Activated naive CD8-positive, alpha-beta T cell treated with anti-CD3 and anti-CD28 coated beads for 36 hours (primary cell): Measurements from ENCODE around the gene PPFIBP1. TPM values are rescaled to one million over a fixed set of nuclear protein-coding genes. Genes with fewer than 3 reads are reported as not detected.

ENCODE experiments used
- DNase-seq: peaks from one replicate; pipeline ENCODE4 v3.0.0; 2021
- H3K27ac Mint-ChIP-seq: one replicate; pipeline ENCODE4 v1.8.0; 2022; ENCODE audit warnings: mild to moderate bottlenecking, moderate library complexity, mixed read lengths
- H3K27me3 Mint-ChIP-seq: one replicate; pipeline ENCODE4 v1.8.0; 2022; ENCODE audit warnings: mild to moderate bottlenecking, mixed read lengths
- H3K36me3 Mint-ChIP-seq: one replicate; pipeline ENCODE4 v1.8.0; 2021; ENCODE audit warnings: mild to moderate bottlenecking, mixed read lengths
- H3K4me1 Mint-ChIP-seq: one replicate; pipeline ENCODE4 v1.8.0; 2021; ENCODE audit warnings: mixed read lengths
- H3K4me3 Mint-ChIP-seq: one replicate; pipeline ENCODE4 v1.8.0; 2022; ENCODE audit warnings: mild to moderate bottlenecking, moderate library complexity, mixed read lengths
- H3K9me3 Mint-ChIP-seq: one replicate; pipeline ENCODE4 v1.8.0; 2022; ENCODE audit warnings: mixed read lengths
- total RNA-seq, 2 experiments: library from RNA; stranded (reverse); gene quantifications; one replicate each; pipeline ENCODE4 v1.2.3, GENCODE V29; 2021

PPFIBP1 gene
- total RNA-seq, 2 experiments from 2014 or later = 22.2 to 22.5 TPM

DNA sequence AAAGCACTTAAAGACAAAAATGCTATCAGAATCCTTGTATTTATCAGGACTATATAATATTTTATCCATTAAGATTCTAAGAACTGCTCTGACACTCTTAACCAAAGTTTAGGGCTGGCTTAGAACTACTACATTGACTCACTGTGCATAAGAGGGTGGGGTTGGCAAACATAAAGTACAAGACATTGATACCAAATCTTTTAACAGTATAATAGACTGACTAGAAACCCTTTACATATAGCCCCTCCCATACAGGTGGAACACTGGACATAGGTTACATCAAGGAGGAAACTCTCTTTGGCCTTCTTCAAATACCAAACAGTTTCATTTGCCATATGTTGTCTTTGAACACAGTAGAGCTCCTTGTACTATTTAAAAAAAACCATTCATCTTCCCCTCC, 156.6 kb downstream of the PPFIBP1 start:
- DNase-seq = no peak
- no peaks in the 10 kb centered on the region for H3K27me3 Mint-ChIP-seq
- H3K4me3 Mint-ChIP-seq = no peak overlapping the region
- no peak overlapping the region for H3K27ac Mint-ChIP-seq
- peaks cover 4% of the 10 kb centered on the region for H3K36me3 Mint-ChIP-seq
- no peaks in the 10 kb centered on the region for H3K4me1 Mint-ChIP-seq
- H3K9me3 Mint-ChIP-seq = no peaks in the 10 kb centered on the region

DNA sequence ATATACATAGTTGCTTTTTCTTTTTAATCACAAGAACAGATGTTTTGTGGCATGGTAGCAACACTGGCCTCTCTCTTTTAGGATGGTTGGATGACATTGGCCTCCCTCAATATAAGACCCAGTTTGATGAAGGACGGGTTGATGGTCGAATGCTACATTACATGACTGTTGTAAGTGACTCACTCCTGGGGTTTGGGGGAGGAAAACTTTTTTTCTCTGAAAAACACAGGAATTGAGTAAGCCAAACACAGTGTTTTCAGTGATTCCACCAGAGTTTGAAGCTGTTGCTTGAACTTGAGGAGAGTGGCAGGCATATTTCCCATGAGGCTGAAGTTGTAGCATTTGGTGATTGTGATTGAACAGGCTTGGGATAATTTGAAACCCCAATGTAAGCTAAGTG, 158.5 kb downstream of the PPFIBP1 start:
- Mint-ChIP-seq H3K36me3 (peaks cover 4% of the 10 kb centered on the region), H3K4me1 (no peaks in the 10 kb centered on the region), H3K9me3 (no peaks in the 10 kb centered on the region), H3K4me3 (no peak overlapping the region), H3K27me3 (no peaks in the 10 kb centered on the region), H3K27ac (no peak overlapping the region)
- DNase-seq = no peak

- Mint-ChIP-seq H3K36me3 (peaks cover 1% of the 10 kb centered on the region), H3K4me3 (no peak overlapping the region), H3K9me3 (no peaks in the 10 kb centered on the region), H3K4me1 (no peaks in the 10 kb centered on the region), H3K27ac (no peak overlapping the region), H3K27me3 (no peaks in the 10 kb centered on the region)
- no peak for DNase-seq
Measured at GRCh38 chr12:27685274-27685673, 161.3 kb downstream of the PPFIBP1 start.

DNA sequence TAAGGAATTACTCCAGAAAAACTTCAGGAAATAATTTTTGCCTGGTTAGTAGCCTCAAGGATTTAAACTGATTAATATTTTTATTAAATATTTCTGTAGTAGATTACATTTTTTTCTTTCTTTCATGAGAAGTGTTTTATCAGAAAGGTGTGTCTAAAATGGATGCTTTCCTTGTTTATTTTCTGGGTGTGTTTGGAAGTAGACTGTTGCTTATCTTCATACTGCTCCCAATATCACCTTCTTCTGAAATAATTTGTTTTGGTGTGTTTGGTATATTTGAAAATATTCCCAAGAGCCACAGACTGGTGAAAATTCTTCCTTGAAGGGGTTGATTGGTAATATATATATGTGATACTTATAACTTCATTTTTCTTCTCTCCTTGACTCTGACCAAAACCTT, 162.1 kb downstream of the PPFIBP1 start:
- no peak overlapping the region for H3K27ac Mint-ChIP-seq

DNA sequence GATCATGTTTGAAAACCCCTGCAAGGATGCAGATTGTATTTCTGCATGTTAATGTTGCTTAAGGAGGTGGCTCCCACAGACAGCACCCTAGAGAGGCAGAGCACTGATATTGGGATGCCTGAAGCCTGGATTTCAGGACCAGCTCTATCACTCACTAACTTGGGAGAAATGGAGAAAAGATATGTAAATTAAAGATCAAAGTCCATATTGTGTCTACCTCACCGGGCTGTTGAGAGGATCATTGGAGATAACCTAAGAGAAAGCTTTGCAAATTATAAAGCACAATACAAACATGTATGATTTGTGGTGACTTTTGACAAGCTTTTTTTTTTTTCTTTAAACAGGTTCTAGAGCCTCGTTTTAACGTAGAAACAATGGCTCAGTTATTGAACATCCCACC, 164.7 kb downstream of the PPFIBP1 start:
- no peak for DNase-seq
- Mint-ChIP-seq H3K27ac (no peak overlapping the region), H3K4me1 (no peaks in the 10 kb centered on the region), H3K36me3 (peaks cover 1% of the 10 kb centered on the region), H3K27me3 (no peaks in the 10 kb centered on the region), H3K4me3 (no peak overlapping the region), H3K9me3 (no peaks in the 10 kb centered on the region)

More for the DNA sequence above, 162.1 kb downstream of the PPFIBP1 start:
- Mint-ChIP-seq H3K4me1 (no peaks in the 10 kb centered on the region), H3K36me3 (peaks cover 1% of the 10 kb centered on the region), H3K4me3 (no peak overlapping the region), H3K9me3 (no peaks in the 10 kb centered on the region), H3K27me3 (no peaks in the 10 kb centered on the region)
- DNase-seq = no peak

- Mint-ChIP-seq H3K4me3 (no peak overlapping the region), H3K36me3 (peaks cover 1% of the 10 kb centered on the region), H3K27me3 (no peaks in the 10 kb centered on the region), H3K27ac (no peak overlapping the region), H3K9me3 (no peaks in the 10 kb centered on the region), H3K4me1 (no peaks in the 10 kb centered on the region)
- no peak for DNase-seq
Measured at GRCh38 chr12:27689558-27690180, 165.7 kb downstream of the PPFIBP1 start.

- H3K27me3 Mint-ChIP-seq = no peaks in the 10 kb centered on the region
- no peak for DNase-seq
- H3K27ac Mint-ChIP-seq = no peak overlapping the region
- H3K4me3 Mint-ChIP-seq = no peak overlapping the region
- H3K36me3 Mint-ChIP-seq = peaks cover 1% of the 10 kb centered on the region
- H3K9me3 Mint-ChIP-seq = no peaks in the 10 kb centered on the region
- H3K4me1 Mint-ChIP-seq = no peaks in the 10 kb centered on the region
Measured at GRCh38 chr12:27693403-27693802, 169.4 kb downstream of the PPFIBP1 start.

- Mint-ChIP-seq H3K4me1 (no peaks in the 10 kb centered on the region), H3K36me3 (no peaks in the 10 kb centered on the region), H3K4me3 (no peak overlapping the region), H3K27me3 (peaks cover 5% of the 10 kb centered on the region), H3K27ac (no peak overlapping the region), H3K9me3 (no peaks in the 10 kb centered on the region)
- no peak for DNase-seq
Measured at GRCh38 chr12:27695556-27696292, 171.7 kb downstream of the PPFIBP1 start.

DNA sequence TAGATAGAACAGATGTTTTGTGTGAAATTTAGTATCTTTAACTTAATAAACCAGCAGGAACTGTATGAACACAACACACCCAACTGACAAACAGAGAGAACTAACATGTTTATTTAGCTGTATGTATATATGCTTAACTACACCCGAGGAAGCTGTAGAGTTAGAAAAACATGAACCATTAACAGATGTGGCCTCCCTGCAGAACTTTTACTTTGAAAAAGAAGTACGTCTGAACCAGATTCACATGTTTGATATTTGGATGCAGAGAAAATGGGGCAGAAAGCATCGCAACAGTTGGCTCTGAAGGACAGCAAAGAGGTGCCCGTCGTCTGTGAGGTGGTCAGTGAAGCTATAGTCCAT, 172.3 kb downstream of the PPFIBP1 start, which contains the start of gene REP15:
REP15 (plus strand) TSS at position 155 of the 360 bp plus-strand sequence; CDS start at position 271, 116 bp downstream.
- Mint-ChIP-seq H3K27ac (no peak within 1 kb of the TSS), H3K4me1 (no peaks in the 10 kb centered on the region), H3K36me3 (no peaks in the 10 kb centered on the region), H3K9me3 (no peaks in the 10 kb centered on the region), H3K27me3 (peaks cover 5% of the 10 kb centered on the region), H3K4me3 (no peak within 1 kb of the TSS)
- DNase-seq = no peak

DNA sequence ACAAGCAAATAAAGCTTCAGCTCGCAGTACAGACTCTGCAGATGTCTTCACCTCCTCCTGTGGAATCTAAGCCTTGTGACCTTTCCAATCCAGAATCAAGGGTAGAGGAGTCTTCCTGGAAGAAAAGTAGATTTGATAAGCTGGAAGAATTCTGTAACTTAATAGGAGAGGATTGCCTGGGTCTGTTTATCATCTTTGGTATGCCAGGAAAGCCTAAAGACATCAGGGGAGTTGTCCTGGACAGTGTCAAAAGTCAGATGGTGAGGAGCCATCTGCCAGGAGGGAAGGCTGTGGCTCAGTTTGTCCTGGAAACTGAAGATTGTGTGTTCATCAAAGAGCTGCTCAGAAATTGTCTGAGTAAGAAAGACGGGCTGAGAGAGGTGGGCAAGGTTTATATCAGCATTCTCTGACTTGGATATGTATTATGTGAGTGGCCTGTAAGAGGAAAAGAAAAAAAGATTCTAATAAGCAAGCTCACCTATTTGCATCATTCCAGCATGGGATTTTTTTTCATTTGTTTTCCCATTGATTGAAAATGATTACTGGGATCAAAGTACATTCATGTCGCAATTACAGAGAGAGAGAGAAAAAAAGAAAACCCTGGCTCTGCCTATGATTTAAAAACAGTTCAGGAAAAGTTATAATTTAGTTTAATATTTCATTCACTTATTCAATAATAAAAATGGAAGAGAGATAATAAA, 173.0 kb downstream of the PPFIBP1 start:
- no peak for DNase-seq
- H3K27me3 Mint-ChIP-seq = peaks cover 5% of the 10 kb centered on the region
- no peaks in the 10 kb centered on the region for H3K36me3 Mint-ChIP-seq
- no peaks in the 10 kb centered on the region for H3K9me3 Mint-ChIP-seq
- no peak overlapping the region for H3K4me3 Mint-ChIP-seq
- H3K27ac Mint-ChIP-seq = no peak overlapping the region
- no peaks in the 10 kb centered on the region for H3K4me1 Mint-ChIP-seq

DNA sequence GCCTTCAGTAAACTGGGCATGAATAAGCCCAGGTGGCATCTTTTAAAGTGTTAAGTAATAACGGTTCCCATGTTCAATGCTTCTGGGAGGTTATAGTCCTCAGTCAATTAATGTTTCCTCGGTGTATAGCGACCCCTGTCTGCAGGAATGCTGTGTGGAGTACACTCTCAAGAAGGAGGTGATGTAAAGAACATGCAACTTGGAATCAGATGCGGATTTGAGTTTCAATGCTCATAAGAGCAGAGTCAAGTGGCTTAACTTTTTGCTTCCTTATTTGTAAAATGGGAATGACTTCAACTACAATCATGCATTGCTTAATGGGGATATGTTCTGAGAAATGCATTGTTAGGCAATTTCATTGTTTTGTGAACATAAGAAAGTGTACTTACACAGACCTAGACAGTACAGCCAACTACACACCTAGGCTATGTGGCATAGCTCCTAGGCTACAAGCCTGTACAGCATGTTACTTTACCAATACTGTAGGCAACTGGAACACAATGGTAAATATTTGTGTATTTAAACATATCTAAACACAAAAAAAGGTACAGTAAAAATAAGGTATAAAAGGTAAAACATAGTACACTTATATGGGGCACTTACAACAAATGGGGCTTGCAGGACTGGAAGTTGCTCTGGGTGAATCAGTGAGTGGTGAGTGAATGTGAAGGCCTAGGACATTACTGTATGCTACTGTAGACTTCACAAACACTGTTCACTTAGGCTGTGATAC, 179.9 kb downstream of the PPFIBP1 start:
- H3K27me3 Mint-ChIP-seq = peaks cover 16% of the 10 kb centered on the region
- DNase-seq = peak; percentile 66
- no peak overlapping the region for H3K4me3 Mint-ChIP-seq
- no peaks in the 10 kb centered on the region for H3K36me3 Mint-ChIP-seq
- no peaks in the 10 kb centered on the region for H3K4me1 Mint-ChIP-seq
- no peaks in the 10 kb centered on the region for H3K9me3 Mint-ChIP-seq
- H3K27ac Mint-ChIP-seq = no peak overlapping the region

GRCh38 chr12:27705263-27705662, 181.3 kb downstream of the PPFIBP1 start:
- Mint-ChIP-seq H3K27ac (no peak overlapping the region), H3K27me3 (peaks cover 11% of the 10 kb centered on the region), H3K4me1 (peaks cover 3% of the 10 kb centered on the region), H3K4me3 (no peak overlapping the region), H3K9me3 (no peaks in the 10 kb centered on the region), H3K36me3 (no peaks in the 10 kb centered on the region)
- no peak for DNase-seq

DNA sequence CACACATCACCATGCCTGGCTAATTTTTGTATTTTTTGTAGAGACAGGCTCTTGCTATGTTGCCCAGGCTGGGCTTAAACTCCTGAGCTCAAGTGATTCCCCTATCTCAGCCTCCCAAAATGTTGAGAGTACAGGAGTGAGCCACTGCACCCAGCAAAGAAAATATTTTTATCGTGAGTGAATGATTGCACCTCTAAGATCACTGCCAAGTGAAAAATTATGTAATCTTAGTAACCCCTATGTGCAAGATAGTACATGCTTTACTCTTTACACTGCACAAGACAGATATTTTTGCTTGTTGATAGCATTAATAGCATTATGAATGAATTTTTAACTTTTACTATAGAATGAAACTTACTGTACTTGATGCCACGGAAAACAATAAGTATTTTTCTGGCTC, 183.2 kb downstream of the PPFIBP1 start:
- H3K27ac Mint-ChIP-seq = no peak overlapping the region
- H3K4me3 Mint-ChIP-seq = no peak overlapping the region
- DNase-seq = no peak
- no peaks in the 10 kb centered on the region for H3K9me3 Mint-ChIP-seq
- peaks cover 11% of the 10 kb centered on the region for H3K27me3 Mint-ChIP-seq
- H3K36me3 Mint-ChIP-seq = peaks cover 5% of the 10 kb centered on the region
- H3K4me1 Mint-ChIP-seq = peaks cover 8% of the 10 kb centered on the region

DNA sequence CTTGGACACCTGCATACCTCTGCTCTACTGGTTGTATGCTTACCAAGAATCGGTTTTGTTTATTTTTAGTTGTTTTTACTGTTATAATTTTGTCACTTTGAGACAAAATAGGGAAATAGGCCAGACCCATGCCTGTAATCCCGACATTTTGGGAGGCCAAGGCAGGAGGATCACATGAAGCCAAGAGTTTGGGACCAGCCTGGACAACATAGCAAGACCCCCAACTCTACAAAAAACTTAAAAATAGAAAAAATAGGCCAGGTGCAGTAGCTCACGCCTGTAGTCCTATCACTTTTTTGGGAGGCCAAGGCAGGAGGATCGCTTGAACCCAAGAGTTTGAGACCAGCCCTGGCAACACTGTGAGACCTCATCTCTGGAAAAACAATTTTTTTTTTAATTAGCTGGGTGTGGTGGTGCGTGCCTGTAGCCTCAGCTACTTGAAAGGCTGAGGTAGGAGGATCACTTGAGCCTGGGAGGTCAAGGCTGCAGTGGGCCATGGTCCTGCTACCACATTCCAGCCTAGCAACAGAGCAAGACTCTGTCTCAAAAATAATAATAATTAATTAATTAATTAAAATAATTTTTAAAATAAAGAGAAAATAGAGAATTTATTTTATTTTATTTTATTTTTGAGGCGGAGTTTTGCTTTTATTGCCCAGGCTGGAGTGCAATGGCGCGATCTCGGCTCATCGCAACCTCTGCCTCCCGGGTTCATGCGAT, 185.4 kb downstream of the PPFIBP1 start:
- DNase-seq = no peak
- peaks cover 19% of the 10 kb centered on the region for H3K4me1 Mint-ChIP-seq
- peaks cover 7% of the 10 kb centered on the region for H3K27me3 Mint-ChIP-seq
- peak overlapping the region; percentile 95 for H3K4me3 Mint-ChIP-seq
- H3K36me3 Mint-ChIP-seq = peaks cover 16% of the 10 kb centered on the region
- no peaks in the 10 kb centered on the region for H3K9me3 Mint-ChIP-seq
- H3K27ac Mint-ChIP-seq = no peak overlapping the region
